ENCODE measurements around the gene LIN52. TPM values are rescaled to one million over a fixed set of nuclear protein-coding genes. Genes with fewer than 3 reads are reported as not detected.
A peak's percentile ranks its signal among the peaks of the same experiment; 100 is the strongest.

Gene LIN52
- total RNA-seq, 2 donors from 2014 or later: 7.8 to 8.1 TPM

GRCh38 chr14:74216671-74217070, 131.9 kb downstream of the LIN52 start:
- Histone ChIP-seq H3K4me3 (no peak overlapping the region), H3K9me3 (no peaks in the 10 kb centered on the region), H3K27me3 (replicated peaks; ENCODE audit: insufficient read depth) (no peaks in the 10 kb centered on the region), H3K4me1 (replicated peaks) (no peaks in the 10 kb centered on the region), H3K36me3 (no peaks in the 10 kb centered on the region), H3K27ac (no peak overlapping the region)
- TF ChIP-seq POLR2AphosphoS5 (IDR thresholded peaks at IDR 0.05) (no peak), CTCF (IDR thresholded peaks at IDR 0.05) (no peak), POLR2A (IDR thresholded peaks at IDR 0.05) (no peak)
- intact Hi-C loops (cut with DNase I): loop anchor here (5.0 kb wide), 1 partner anchor 36 kb away; no protein-coding TSS in a partner anchor
- 91% methylated on average over 11 of the region's 11 CpGs for WGBS
- no peak for DNase-seq (ENCODE audit: low spot score)

GRCh38 chr14:74217672-74218448, 133.1 kb downstream of the LIN52 start:
- 17% methylated on average over 36 of the region's 40 CpGs for WGBS
- Histone ChIP-seq H3K36me3 (no peaks in the 10 kb centered on the region), H3K27ac (no peak overlapping the region), H3K9me3 (no peaks in the 10 kb centered on the region), H3K4me3 (no peak overlapping the region), H3K27me3 (replicated peaks; ENCODE audit: insufficient read depth) (no peaks in the 10 kb centered on the region), H3K4me1 (replicated peaks) (no peaks in the 10 kb centered on the region)
- TF ChIP-seq POLR2AphosphoS5 (IDR thresholded peaks at IDR 0.05) (no peak), POLR2A (IDR thresholded peaks at IDR 0.05) (no peak), CTCF (IDR thresholded peaks at IDR 0.05) (peak; percentile 56 to 74 (median 60))
- DNase-seq (ENCODE audit: low spot score): peak; percentile 14
- intact Hi-C loops (cut with DNase I): loop anchor here (5.0 kb wide), 1 partner anchor 34 kb away; no protein-coding TSS in a partner anchor

GRCh38 chr14:74218462-74218861, 133.7 kb downstream of the LIN52 start:
- no peaks in the 10 kb centered on the region for H3K27me3 ChIP-seq (replicated peaks; ENCODE audit: insufficient read depth)
- no peak for DNase-seq (ENCODE audit: low spot score)
- no peak overlapping the region for H3K4me3 ChIP-seq
- WGBS: 63% methylated on average over 4 of the region's 4 CpGs
- no peaks in the 10 kb centered on the region for H3K36me3 ChIP-seq
- TF ChIP-seq CTCF (IDR thresholded peaks at IDR 0.05) (no peak), POLR2A (IDR thresholded peaks at IDR 0.05) (no peak), POLR2AphosphoS5 (IDR thresholded peaks at IDR 0.05) (no peak)
- H3K9me3 ChIP-seq: no peaks in the 10 kb centered on the region
- H3K27ac ChIP-seq: no peak overlapping the region
- intact Hi-C loops (cut with DNase I): loop anchor here (5.0 kb wide), 1 partner anchor 34 kb away; no protein-coding TSS in a partner anchor
- no peaks in the 10 kb centered on the region for H3K4me1 ChIP-seq (replicated peaks)

GRCh38 chr14:74219277-74220205, 134.8 kb downstream of the LIN52 start:
- no peaks in the 10 kb centered on the region for H3K27me3 ChIP-seq (replicated peaks; ENCODE audit: insufficient read depth)
- H3K36me3 ChIP-seq: no peaks in the 10 kb centered on the region
- no peaks in the 10 kb centered on the region for H3K4me1 ChIP-seq (replicated peaks)
- intact Hi-C loops (cut with DNase I): loop anchor here (5.0 kb wide), 1 partner anchor 33 kb away; no protein-coding TSS in a partner anchor
- no peaks in the 10 kb centered on the region for H3K9me3 ChIP-seq
- WGBS: 67% methylated on average over 13 of the region's 13 CpGs
- H3K4me3 ChIP-seq: no peak overlapping the region
- no peak overlapping the region for H3K27ac ChIP-seq
- TF ChIP-seq POLR2A (IDR thresholded peaks at IDR 0.05): no peak
- no peak for TF ChIP-seq CTCF (IDR thresholded peaks at IDR 0.05)
- no peak for TF ChIP-seq POLR2AphosphoS5 (IDR thresholded peaks at IDR 0.05)
- DNase-seq (ENCODE audit: low spot score): no peak
